ENCODE results near the gene PARVG.

PARVG gene, protein sequence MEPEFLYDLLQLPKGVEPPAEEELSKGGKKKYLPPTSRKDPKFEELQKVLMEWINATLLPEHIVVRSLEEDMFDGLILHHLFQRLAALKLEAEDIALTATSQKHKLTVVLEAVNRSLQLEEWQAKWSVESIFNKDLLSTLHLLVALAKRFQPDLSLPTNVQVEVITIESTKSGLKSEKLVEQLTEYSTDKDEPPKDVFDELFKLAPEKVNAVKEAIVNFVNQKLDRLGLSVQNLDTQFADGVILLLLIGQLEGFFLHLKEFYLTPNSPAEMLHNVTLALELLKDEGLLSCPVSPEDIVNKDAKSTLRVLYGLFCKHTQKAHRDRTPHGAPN

DNA sequence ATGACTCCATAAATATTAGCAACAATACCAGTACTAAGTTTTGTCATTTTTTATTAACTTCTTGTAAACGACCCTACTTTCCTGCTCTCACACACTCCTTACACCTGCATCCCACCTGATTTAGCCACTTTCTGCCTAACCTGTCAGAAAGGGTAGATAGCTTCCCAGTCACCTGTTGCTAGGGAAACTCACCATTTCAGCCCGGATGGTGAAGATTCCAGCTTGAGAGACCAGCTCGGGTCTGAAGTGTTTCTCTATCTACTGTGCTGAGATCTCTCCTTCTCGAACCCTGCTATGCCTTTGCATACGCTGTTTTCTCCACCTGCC, at the start of gene PARVG:
PARVG (plus strand) TSS at position 220 of the 327 bp plus-strand sequence. CDS start 2,405 bp downstream, outside the sequence.
- no peak for DNase-seq

DNA sequence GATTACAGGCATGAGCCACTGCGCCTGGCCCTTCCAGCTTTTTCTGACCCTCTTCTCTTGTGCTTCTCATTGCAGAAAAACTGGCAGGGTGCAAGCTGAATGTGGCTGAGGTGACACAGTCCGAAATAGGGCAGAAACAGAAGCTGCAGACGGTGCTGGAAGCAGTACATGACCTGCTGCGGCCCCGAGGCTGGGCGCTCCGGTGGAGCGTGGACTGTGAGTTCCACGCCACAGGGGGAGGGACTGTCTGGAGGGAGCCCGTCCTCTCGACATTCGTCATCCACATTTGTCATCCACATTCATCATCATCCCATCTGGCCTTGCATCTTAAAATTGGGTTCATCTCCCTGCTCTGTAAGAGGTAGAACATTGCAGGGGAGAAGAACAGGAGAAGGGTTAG, 49.3 kb upstream of the PARVG start:
- DNase-seq = no peak

DNA sequence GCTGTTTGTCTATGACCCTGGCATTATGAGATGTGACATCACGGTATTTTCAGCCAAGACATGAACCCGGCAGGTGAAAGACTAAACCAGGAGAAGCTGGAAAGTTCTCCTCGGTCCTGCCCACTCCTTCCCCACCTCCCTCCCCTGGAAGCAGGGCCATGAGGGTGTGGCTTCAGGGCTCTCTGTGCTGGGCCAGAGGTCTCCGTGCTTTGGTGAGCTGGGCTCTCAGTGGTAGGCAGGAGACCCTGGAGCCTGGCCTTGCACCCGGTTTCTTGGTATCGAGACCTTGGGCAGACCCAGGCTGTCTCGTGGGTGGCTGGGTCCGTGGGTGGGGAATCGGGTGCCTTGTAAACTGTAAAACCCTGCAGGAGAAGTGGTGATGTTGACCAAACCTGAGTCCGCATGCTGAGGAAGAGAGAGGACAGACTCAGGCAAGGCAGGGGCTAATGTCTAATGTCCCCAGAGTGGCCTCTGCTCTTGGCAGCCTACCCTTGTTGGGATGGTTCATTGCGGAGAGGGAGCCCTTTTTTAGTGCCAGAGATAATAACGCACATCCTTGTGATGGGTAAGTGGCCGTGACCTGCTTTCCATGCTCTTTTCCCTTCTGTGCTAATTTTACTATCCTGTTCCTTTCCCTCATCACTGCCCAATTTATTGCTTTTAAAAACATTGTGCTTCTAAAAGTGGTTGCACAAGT, 48.6 kb upstream of the PARVG start:
- no peak for DNase-seq

DNA sequence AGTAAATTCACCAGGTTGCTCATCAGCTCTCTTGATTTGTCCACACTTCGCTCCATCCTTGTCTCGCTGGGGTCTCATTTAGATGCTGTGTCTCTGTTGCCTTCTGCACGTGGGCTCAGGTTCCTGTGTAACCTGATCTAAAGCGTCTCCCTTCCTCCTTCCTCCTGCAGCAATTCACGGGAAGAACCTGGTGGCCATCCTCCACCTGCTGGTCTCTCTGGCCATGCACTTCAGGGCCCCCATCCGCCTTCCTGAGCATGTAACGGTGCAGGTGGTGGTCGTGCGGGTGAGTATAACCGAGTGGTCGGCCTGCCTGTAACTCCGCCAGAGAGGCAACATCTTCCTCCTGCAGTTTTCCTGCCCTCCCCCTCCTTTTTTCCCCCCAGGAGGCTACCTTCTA, 48.0 kb upstream of the PARVG start:
- DNase-seq = no peak

DNA sequence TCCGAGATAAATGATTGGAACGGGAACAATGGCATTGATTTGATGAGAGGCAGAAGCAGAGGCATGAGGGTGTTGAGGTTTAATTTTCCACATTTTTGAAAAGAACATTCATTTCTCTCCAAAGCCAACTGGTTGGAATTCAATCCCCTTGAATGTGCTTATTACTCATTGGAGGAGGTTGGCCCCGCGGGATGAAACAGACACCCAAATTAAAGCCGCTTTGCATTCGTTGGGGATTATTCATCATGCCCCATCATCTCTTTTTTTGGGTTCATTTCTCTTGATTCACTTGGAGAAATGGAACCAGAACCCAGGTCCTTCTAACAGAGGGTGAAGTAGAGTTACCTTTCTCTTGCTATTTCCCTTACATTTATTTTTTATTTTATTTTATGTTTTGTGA, 47.6 kb upstream of the PARVG start:
- no peak for DNase-seq

DNA sequence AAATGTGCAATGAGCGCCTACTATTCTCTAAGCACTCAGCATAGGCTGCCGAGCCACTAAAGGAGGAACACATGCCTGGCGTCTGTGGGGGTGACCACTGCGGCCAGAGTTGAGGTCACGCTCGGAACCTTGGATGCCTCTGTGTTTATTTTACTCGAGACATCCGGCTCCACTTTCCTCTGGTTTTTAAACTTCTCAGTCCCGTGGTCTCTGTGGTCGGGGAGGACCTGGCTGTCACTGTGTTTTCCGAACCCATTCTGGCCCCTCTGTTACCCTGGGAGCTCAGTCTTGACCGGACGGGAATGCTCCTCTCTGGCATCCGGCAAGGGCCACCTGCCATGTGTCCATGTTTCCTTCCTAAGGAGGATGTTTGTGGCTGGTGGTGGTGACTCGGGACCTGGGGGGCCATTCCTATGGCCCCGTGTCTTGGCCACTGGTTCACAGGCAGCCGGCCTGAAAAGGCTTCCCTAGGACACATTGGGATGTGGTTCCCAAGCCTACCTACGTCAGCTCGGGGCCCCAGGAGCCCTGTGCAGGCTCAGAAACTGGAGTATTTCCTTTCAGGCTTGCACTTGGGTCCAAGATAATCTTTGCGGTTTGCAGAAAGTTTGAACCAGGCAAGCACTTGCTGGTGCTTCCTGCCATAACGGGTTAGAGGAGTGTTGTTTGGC, 46.7 kb upstream of the PARVG start:
- DNase-seq = no peak

DNA sequence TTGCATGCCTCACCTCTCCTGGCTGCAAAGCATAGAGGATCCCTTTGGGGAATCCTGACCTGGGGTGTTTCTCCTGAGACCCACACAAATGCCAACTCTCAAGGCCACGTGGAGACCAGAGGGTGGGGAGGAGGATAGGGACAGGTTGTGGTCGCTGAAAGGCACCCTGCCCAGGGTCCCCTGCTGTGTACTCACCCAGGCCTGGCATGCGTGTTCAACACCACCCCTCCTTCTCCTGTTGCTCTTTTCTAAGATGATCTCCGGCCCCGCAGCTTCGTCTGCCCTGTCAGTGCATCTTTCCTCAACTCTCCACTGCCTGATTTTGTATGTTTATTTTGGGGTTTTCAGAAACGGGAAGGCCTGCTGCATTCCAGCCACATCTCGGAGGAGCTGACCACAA, 44.6 kb upstream of the PARVG start:
- no peak for DNase-seq

DNA sequence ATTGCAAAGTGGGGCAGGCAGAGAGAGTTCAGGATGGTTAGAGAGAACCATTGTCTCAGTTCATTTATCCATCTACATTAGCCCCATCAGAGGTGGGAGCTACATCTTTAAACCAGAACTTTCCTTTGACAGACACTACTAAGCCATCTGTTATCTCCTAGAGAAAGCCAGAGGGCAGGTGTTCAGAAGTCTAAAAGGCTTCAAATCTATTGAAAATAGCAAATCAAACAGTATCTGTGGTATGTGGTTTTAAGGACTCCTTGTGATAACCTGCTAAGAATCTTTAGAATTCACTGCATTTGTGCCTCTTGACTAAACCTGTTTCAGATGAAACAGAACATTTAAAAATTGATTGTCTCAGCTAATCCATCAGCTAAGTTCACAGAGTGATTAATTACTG, 43.9 kb upstream of the PARVG start:
- DNase-seq = no peak

DNA sequence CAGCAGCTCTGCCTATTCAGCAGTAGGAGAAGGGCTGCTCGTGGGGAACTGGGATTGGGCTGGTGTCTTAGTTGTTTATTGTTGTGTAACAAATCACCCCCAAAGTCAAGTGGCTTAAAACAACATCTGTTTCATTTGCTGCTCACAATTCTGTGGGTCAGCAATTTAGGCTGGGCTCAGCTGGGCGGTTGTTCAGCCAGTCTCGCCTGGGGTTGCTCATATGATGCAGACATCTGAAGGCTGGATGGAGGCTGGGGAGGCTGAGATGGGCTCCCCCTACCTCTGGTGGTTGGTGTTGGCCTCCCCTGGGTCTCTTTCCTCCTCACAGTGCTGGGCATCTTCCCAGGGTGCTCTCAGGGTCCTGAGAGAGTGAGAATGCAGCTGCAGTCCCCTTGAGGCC, 43.3 kb upstream of the PARVG start:
- no peak for DNase-seq

DNA sequence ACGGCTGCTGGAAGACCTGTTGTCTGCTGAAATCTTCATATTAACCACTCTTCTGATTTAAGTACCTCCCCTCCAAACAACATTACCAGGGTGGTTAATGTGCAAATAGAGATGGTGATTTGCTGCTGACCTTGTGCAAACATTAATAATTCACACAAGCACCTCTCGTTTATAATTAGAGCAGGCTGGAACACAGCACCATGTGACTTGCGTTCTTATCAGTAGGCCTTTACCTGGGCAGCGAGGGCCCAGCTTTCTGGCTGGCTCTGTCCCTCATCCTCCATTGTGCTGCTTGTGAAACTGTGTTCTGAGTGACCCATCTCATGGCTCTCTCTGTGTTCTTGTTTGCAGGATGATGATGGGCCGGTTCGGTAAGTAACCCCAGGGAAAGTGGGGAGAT, 41.0 kb upstream of the PARVG start:
- DNase-seq = no peak

DNA sequence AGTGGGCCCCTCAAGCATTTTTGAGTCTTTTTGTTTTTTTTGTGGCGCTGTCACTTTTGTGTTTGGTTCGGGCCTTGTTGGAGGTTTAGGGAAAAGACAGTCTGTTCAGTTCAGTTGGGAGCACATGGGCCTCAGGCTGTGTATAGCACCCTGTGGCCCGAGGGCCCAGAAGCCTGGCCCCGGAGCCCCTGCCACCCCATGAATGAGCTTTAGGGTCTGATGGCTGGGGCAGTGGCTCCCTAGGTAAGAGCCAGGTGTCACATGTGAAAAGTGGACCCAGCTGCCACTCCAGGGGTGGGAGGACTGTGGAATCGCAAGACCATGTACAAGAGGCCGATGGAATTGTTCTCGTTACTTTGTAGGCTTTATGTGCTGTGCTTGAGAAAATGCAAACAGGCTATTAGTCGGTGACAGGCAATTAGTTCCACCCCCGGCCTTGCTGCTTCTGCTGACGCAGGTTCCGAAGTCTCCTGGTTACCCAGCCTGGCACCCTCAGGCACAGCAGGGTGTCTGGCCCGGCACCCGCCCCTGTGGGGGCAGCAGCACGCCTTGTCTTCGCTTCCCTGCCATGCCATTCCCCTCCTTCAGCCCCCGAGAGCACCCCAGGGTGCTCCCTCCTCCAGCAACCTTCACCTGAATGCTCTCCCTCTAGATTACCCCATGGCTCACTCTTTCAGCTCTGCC, 38.2 kb upstream of the PARVG start:
- no peak for DNase-seq

DNA sequence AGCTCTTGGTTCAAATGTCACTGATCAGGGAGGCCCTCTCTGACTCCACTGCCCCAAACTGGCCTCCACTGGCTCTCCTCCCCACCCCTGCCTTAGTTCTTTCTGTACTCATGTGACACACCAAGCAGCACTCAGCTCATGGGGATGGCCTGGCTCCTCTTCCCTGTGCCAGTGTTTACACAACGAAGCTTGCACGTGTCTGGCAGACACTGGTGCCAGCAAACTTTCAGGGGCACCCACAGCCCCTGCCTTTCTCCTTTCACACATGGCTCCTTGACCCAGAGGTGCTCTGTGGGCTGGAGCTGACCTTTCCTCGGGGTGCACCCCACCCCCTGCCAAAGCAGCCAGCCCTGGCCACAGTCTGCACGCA, 37.6 kb upstream of the PARVG start:
- no peak for DNase-seq

DNA sequence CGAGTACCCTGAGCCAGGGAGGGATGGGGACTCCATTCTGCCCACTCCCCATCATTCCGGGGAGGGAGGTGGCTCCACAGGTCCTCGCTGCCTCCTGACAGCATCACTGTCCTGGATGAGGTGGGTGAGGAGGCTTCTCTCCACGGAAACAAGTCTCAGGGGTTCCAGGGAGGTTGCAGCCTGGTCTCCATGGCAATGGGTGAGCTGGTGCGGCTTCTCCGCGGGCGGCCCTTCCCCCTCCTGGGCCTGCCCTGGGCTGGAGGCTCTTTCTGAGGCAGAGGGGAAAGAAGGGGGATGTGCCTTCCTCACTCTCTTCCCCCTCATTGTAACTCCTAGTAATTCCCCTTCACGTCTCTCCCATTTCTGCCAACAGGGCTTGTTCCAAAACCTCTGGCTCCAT, 37.1 kb upstream of the PARVG start:
- DNase-seq = no peak

DNA sequence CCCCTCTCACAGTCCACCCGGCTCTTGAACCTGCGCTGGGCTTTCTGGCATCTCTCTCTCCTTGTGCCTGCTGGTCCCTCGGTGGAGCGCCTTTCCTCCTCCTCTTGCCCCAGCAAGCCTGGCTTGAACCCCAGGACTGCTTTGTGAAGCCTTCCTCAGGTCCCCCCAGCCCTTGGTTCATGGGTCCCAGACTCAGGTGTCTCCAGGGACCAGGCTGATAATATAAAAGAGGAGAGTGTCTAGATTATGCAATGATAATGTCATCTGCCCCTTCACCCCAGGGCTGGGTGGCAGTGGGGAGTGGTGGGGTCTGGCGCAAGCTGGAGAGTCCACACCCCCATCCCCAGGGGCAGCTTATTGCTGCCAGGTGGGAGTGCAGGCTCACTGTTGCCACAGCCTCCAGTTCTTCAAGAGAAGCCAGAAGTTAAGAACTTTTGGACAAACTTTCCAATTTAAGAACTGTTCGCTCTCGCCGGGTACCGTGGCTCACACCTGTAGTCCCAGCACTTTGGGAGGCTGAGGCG, 36.6 kb upstream of the PARVG start:
- no peak for DNase-seq

DNA sequence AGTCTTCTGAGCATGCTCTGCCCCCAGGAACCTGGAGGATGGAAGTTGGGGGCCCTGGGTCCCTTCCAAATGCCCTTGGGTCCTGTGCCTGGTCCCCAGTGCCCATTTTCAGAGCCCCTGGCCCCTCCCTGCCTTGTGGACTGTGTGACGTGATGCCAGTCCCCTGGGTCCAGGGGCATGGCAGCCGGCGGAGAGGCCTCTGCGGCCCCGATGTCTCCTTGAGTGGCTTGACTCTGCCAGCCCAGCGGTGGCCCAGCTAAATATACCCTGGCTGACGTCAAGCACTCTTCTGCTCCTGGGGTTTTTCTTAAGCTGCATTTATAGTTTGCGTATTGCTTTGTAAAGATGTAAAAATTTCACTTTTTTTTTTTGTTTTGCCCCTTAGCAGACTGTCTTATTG, 35.2 kb upstream of the PARVG start:
- no peak for DNase-seq

DNA sequence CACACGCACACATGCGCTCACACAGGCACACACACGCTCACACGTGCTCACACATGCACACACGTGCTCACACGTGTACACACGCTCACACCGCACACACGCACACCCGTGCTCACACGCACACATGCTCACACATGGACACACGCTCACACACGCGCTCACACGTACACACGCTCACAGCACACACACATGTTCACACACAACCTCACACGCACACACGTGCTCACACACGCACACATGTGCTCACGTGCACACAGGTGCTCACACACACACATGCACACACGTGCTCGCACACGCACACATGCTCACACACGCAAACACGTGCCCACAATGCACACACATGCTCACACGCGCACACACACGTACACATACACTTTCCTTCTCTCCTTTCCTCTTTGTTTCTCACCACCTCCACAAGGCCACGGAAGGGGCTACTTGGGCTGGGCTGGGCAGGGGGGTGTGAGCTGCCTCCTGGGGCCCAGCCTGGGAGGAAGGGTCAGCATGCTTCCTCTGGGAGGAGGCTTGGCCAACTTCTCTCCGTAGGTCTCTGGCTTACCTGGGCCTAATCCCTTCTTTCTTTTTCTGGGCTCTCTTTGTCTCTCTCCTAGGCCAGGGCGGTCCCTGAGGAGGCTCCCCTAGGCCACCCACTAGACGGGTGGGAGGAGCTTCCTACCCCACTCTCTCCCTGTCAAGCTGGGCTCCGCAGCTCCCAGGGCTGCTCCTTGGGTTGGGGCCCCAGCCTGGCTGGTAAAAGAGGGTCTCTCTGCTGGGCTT, 34.5 kb upstream of the PARVG start:
- DNase-seq = no peak

DNA sequence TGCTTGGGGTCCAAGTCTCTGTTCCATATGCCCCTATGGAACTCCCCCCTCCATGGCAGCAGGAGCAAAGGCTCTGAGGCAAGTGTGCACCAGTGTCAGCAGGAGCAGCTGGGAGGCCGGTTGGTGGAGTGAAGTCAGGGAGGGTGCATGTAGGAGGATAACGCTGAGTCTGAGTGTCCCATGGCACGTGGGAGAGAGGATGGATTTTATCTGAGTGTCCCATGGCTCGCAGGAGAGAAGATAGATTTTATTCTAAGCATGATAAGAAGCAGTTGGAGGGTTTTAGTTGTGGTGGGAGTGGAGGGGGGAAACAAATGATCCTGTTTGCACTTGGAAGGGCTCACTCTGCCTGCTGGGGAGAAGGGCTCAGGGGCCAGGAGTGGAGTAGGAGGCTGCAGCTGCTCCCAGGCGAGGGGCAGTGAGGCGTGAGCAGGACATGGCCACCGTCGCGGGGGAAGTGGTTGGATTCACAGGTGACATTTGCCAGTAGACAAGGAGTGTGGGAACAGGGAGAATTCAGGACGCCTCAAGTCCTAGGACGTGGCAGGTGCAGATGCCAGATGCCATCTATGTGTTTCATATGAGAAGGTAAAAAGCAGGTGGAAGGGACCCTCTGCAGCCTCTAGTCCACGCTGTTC, 33.6 kb upstream of the PARVG start:
- DNase-seq = no peak

DNA sequence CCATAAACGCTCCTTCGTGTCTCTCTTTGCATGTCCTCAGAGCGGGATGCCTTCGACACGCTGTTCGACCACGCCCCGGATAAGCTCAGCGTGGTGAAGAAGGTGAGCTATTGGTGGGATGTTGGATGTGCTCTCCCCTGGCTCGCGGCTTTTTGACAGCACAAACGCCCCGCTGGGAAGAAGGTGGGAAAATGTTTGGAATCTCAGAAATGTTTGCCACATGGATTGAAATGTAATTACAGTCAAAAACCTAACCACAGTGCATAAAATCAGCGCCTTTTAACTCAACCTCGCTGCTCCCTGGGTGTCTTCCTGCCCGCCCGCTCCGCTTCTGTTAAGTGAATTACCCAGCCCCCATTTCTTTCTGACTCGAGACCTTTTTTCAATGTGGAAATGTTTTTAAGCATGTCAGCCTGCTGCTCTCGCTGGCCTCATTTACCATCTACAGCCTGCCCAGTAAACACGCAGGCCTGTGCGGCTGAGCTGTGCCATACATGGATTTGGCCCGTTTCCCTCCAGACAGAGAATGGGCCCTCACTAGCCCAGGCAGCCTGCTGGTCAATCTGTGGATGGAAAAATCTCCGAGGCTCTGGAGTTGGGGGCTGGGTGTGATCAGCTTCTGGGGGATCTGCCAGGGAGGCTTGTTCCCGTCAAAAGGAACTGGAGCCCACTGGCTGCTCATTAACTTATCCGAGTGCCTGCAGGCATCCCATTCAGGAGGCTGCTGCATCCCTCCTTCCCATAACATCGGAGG, 32.7 kb upstream of the PARVG start:
- DNase-seq = no peak

DNA sequence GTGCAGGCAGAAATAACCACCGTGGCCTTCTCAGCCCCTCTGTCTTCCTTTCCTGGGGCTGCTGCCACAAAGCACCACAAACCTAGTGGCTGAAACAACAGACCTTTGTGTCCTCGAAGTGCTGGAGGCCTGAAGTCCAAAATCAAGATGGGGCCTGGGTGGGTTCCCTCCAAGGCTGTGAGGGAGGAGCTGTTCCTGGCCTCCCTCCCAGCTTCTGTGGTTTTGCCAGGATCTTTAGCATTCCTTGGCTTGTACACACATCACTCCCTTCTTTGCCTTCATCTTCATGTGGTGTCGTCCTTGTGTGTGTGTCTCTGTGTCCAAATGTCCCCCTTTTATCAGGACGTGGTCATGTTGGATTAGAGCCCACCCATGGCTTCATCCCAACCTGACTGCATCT, 29.0 kb upstream of the PARVG start:
- DNase-seq = no peak

DNA sequence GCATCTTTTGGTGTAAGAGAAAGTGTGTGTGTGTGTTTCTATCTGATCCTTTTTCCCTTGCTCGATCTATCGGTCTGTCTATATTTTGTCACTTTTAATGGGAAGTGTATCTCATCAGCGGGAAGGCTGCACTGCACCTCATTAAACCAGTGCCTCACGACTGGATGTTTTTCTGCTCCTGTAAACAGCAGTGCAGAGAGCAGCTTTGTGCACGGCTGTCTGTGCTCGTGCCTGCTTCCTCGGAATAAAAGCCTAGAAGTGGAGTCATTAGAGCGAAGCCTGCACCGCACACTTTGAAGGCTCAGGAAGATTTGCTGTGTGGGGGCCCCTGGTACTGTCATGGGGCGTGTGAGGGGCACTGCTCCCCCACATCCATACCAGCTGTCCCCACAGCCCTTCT, 27.0 kb upstream of the PARVG start:
- no peak for DNase-seq

DNA sequence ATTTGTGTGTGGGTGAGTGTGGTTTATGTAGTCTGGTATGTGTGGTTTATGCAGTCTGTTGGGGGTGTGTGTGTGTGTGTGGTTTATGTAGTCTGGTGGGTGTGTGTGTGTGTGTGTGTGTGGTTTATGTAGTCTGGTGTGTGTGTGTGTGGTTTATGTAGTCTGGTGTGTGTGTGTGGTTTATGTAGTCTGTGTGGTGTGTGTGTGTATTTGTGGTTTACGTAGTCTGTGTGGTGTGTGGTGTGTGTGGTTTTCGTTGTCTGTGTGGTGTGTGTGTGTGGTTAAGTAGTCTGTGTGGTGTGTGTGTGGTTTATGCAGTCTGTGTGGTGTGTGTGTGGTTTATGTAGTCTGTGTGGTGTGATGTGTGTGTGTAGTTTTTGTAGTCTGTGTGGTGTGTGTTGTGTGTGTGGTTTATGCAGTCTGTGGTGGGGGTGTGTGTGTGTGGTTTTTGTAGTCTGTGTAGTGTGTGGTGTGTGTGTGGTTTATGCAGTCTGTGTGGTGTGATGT, 26.2 kb upstream of the PARVG start:
- no peak for DNase-seq
